ENCODE data around the gene STK11.
A peak's percentile ranks its signal among the peaks of the same experiment; 100 is the strongest.

STK11 gene

GRCh38 chr19:1274081-1274851 is 68.7 kb downstream of the STK11 start:
- Histone ChIP-seq H3K27me3 (ENCODE audit: insufficient read depth, low read length) (no peaks in the 10 kb centered on the region), H2AFZ (ENCODE audit: insufficient read depth, low read length, poor library complexity) (no peak overlapping the region), H2BK12ac (ENCODE audit: low read length) (no peak overlapping the region), H3K14ac (ENCODE audit: low read length) (no peak overlapping the region), H3K18ac (ENCODE audit: low read length) (no peak overlapping the region), H2AK5ac (ENCODE audit: low read length) (no peak overlapping the region), H3K79me2 (ENCODE audit: control insufficient read depth, insufficient read depth, low read length, poor library complexity) (peaks cover 22% of the 10 kb centered on the region), H2BK120ac (ENCODE audit: insufficient read depth, low read length, poor library complexity) (no peak overlapping the region), H3K27ac (ENCODE audit: low read depth, low read length) (peak overlapping the region; percentile 88), H4K12ac (ENCODE audit: low read depth, low read length) (peak overlapping the region; percentile 92), H3K4me1 (ENCODE audit: control insufficient read depth in 1 of 2, insufficient read depth in 2 of 2, low read length in 2 of 2) (peaks cover 23 to 26% of the 10 kb centered on the region in 2 experiments), H3K9ac (ENCODE audit: low read length) (no peak overlapping the region), H3K4me2 (ENCODE audit: low read length) (peak overlapping the region; percentile 85), H4K91ac (ENCODE audit: low read depth, low read length) (peak overlapping the region; percentile 90), H3K79me1 (ENCODE audit: low read length) (peaks cover 20% of the 10 kb centered on the region), H3K4me3 (ENCODE audit: low read depth, low read length) (no peak overlapping the region), H3K9me3 (ENCODE audit: insufficient read depth, low read depth, low read length) (no peaks in the 10 kb centered on the region), H3K36me3 (ENCODE audit: control insufficient read depth in 1 of 2, insufficient read depth in 2 of 2, low read length in 2 of 2) (peaks cover 49 to 51% of the 10 kb centered on the region in 2 experiments), H4K8ac (ENCODE audit: low read depth, low read length) (peak overlapping the region; percentile 16), H3K23ac (ENCODE audit: low read length) (no peak overlapping the region), H3K4ac (ENCODE audit: low read depth, low read length) (peak overlapping the region; percentile 23), H2BK5ac (ENCODE audit: low read depth, low read length, poor library complexity) (no peak overlapping the region)
- no CpG with 5 or more reads among the region's 46 CpGs for WGBS (ENCODE audit: extremely low coverage, insufficient coverage, insufficient read length)
- DNase-seq: peak; percentile 75 to 81

DNA sequence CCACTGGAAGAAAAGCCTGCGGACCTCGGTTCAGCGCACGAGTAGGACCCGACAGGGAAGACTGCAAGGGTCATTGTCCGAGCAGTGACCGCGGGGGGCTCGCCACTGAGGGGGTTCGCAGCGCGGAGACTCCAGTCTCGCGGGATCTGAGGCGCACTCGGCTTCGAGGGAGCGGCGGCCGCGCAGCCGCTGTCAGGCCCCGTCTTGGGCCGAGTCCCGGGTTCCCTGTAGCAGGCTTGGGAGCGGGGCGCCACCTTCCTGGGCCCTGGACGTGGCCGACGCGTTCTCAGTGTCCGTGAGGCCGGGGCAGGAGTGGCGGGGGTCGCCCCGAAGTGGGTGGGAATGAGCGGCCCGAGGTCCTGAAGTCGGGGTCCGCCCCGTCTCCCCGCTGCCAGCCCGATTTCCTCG is 69.3 kb downstream of the STK11 start:
- Histone ChIP-seq H2AK5ac (ENCODE audit: low read length) (peak overlapping the region; percentile 81), H3K27ac (ENCODE audit: low read depth, low read length) (peak overlapping the region; percentile 88), H3K9me3 (ENCODE audit: insufficient read depth, low read depth, low read length) (no peaks in the 10 kb centered on the region), H3K4ac (ENCODE audit: low read depth, low read length) (peak overlapping the region; percentile 82), H2BK120ac (ENCODE audit: insufficient read depth, low read length, poor library complexity) (peak overlapping the region; percentile 54), H4K8ac (ENCODE audit: low read depth, low read length) (peak overlapping the region; percentile 95), H3K27me3 (ENCODE audit: insufficient read depth, low read length) (no peaks in the 10 kb centered on the region), H3K79me2 (ENCODE audit: control insufficient read depth, insufficient read depth, low read length, poor library complexity) (peaks cover 16% of the 10 kb centered on the region), H3K79me1 (ENCODE audit: low read length) (peaks cover 15% of the 10 kb centered on the region), H3K9ac (ENCODE audit: low read length) (peak overlapping the region; percentile 88), H3K23ac (ENCODE audit: low read length) (no peak overlapping the region), H3K4me3 (ENCODE audit: low read depth, low read length) (peak overlapping the region; percentile 69), H3K36me3 (ENCODE audit: control insufficient read depth in 1 of 2, insufficient read depth in 2 of 2, low read length in 2 of 2) (peaks cover 52 to 53% of the 10 kb centered on the region in 2 experiments), H2BK5ac (ENCODE audit: low read depth, low read length, poor library complexity) (peak overlapping the region; percentile 74), H3K4me2 (ENCODE audit: low read length) (peak overlapping the region; percentile 85), H2AFZ (ENCODE audit: insufficient read depth, low read length, poor library complexity) (peak overlapping the region; percentile 58), H4K12ac (ENCODE audit: low read depth, low read length) (peak overlapping the region; percentile 92), H2BK12ac (ENCODE audit: low read length) (no peak overlapping the region), H3K14ac (ENCODE audit: low read length) (peak overlapping the region; percentile 77), H3K4me1 (ENCODE audit: control insufficient read depth in 1 of 2, insufficient read depth in 2 of 2, low read length in 2 of 2) (peaks cover 22 to 26% of the 10 kb centered on the region in 2 experiments), H4K91ac (ENCODE audit: low read depth, low read length) (peak overlapping the region; percentile 90), H3K18ac (ENCODE audit: low read length) (peak overlapping the region; percentile 77)
- no peak for DNase-seq
- no CpG with 5 or more reads among the region's 44 CpGs for WGBS (ENCODE audit: extremely low coverage, insufficient coverage, insufficient read length)

DNA sequence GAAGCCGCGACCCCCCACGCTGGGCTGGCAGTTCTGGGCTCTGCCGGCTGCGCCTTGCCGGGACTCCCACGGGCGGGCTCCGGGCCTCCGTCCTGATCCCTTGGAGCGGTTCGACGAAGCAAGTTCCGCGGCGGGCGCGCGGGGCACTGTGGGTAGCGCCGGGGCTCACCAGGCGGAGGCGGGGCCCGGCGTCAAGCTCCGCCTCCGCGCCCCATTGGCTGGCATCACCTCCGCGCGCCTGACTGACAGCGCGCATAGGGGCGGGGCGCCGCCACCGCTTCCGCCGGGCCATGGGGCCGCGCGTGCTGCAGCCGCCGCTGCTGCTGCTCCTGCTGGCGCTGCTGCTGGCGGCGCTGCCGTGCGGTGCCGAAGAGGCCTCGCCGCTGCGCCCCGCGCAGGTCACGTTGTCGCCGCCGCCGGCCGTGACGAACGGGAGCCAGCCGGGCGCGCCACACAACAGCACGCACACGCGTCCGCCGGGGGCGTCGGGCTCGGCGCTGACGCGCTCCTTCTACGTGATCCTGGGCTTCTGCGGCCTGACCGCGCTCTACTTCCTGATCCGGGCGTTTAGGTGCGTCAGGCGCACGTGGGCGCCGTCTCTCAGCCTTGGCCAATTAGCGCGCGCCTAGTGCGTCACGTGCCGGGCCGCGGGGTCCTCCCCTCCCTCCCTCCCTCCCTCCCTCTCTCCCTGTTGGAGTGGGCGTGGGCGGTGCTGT is 69.8 kb downstream of the STK11 start, which contains the start of gene FAM174C:
Gene FAM174C (plus strand): TSS at position 271 of the 716 bp plus-strand sequence. CDS start 20 bp downstream, at position 291.
- peak within 1 kb of the TSS; percentile 97 for H3K18ac ChIP-seq (ENCODE audit: low read length)
- no peak within 1 kb of the TSS for H3K23ac ChIP-seq (ENCODE audit: low read length)
- no CpG with 5 or more reads among the region's 98 CpGs for WGBS (ENCODE audit: extremely low coverage, insufficient coverage, insufficient read length)
- peak within 1 kb of the TSS; percentile 94 for H2AFZ ChIP-seq (ENCODE audit: insufficient read depth, low read length, poor library complexity)
- peaks cover 52 to 53% of the 10 kb centered on the region in 2 experiments for H3K36me3 ChIP-seq (ENCODE audit: control insufficient read depth in 1 of 2, insufficient read depth in 2 of 2, low read length in 2 of 2)
- peak within 1 kb of the TSS; percentile 85 for H3K4ac ChIP-seq (ENCODE audit: low read depth, low read length)
- peak within 1 kb of the TSS; percentile 96 for H2AK5ac ChIP-seq (ENCODE audit: low read length)
- H3K4me2 ChIP-seq (ENCODE audit: low read length): peak within 1 kb of the TSS; percentile 85
- H4K91ac ChIP-seq (ENCODE audit: low read depth, low read length): peak within 1 kb of the TSS; percentile 99
- DNase-seq: peak; percentile 97 to 98
- H3K4me3 ChIP-seq (ENCODE audit: low read depth, low read length): peak within 1 kb of the TSS; percentile 96
- peak within 1 kb of the TSS; percentile 96 for H2BK120ac ChIP-seq (ENCODE audit: insufficient read depth, low read length, poor library complexity)
- peak within 1 kb of the TSS; percentile 10 for H2BK12ac ChIP-seq (ENCODE audit: low read length)
- peak within 1 kb of the TSS; percentile 98 for H3K9ac ChIP-seq (ENCODE audit: low read length)
- H3K14ac ChIP-seq (ENCODE audit: low read length): peak within 1 kb of the TSS; percentile 99
- H3K79me1 ChIP-seq (ENCODE audit: low read length): peaks cover 12% of the 10 kb centered on the region
- H4K12ac ChIP-seq (ENCODE audit: low read depth, low read length): peak within 1 kb of the TSS; percentile 94
- no peaks in the 10 kb centered on the region for H3K27me3 ChIP-seq (ENCODE audit: insufficient read depth, low read length)
- H3K9me3 ChIP-seq (ENCODE audit: insufficient read depth, low read depth, low read length): no peaks in the 10 kb centered on the region
- peak within 1 kb of the TSS; percentile 96 for H2BK5ac ChIP-seq (ENCODE audit: low read depth, low read length, poor library complexity)
- peaks cover 12% of the 10 kb centered on the region for H3K79me2 ChIP-seq (ENCODE audit: control insufficient read depth, insufficient read depth, low read length, poor library complexity)
- H3K4me1 ChIP-seq (ENCODE audit: control insufficient read depth in 1 of 2, insufficient read depth in 2 of 2, low read length in 2 of 2): peaks cover 17 to 22% of the 10 kb centered on the region in 2 experiments
- peak within 1 kb of the TSS; percentile 98 for H4K8ac ChIP-seq (ENCODE audit: low read depth, low read length)
- H3K27ac ChIP-seq (ENCODE audit: low read depth, low read length): peak within 1 kb of the TSS; percentile 100

- Histone ChIP-seq H4K91ac (ENCODE audit: low read depth, low read length) (peak overlapping the region; percentile 88), H3K18ac (ENCODE audit: low read length) (peak overlapping the region; percentile 81), H2BK5ac (ENCODE audit: low read depth, low read length, poor library complexity) (peak overlapping the region; percentile 81), H3K27me3 (ENCODE audit: insufficient read depth, low read length) (no peaks in the 10 kb centered on the region), H3K14ac (ENCODE audit: low read length) (peak overlapping the region; percentile 94), H3K4ac (ENCODE audit: low read depth, low read length) (peak overlapping the region; percentile 81), H3K4me1 (ENCODE audit: control insufficient read depth in 1 of 2, insufficient read depth in 2 of 2, low read length in 2 of 2) (peaks cover 17 to 18% of the 10 kb centered on the region in 2 experiments), H2AFZ (ENCODE audit: insufficient read depth, low read length, poor library complexity) (peak overlapping the region; percentile 79), H3K9me3 (ENCODE audit: insufficient read depth, low read depth, low read length) (no peaks in the 10 kb centered on the region), H3K9ac (ENCODE audit: low read length) (peak overlapping the region; percentile 90), H4K8ac (ENCODE audit: low read depth, low read length) (peak overlapping the region; percentile 80), H3K27ac (ENCODE audit: low read depth, low read length) (peak overlapping the region; percentile 75), H3K4me3 (ENCODE audit: low read depth, low read length) (peak overlapping the region; percentile 79), H3K36me3 (ENCODE audit: control insufficient read depth in 1 of 2, insufficient read depth in 2 of 2, low read length in 2 of 2) (peaks cover 48% of the 10 kb centered on the region in 2 experiments), H3K79me1 (ENCODE audit: low read length) (peaks cover 12% of the 10 kb centered on the region), H4K12ac (ENCODE audit: low read depth, low read length) (peak overlapping the region; percentile 60), H3K4me2 (ENCODE audit: low read length) (peak overlapping the region; percentile 82), H2AK5ac (ENCODE audit: low read length) (peak overlapping the region; percentile 88), H3K23ac (ENCODE audit: low read length) (no peak overlapping the region), H2BK120ac (ENCODE audit: insufficient read depth, low read length, poor library complexity) (peak overlapping the region; percentile 55), H2BK12ac (ENCODE audit: low read length) (peak overlapping the region; percentile 10), H3K79me2 (ENCODE audit: control insufficient read depth, insufficient read depth, low read length, poor library complexity) (peaks cover 12% of the 10 kb centered on the region)
- no CpG with 5 or more reads among the region's 43 CpGs for WGBS (ENCODE audit: extremely low coverage, insufficient coverage, insufficient read length)
- DNase-seq: no peak
Measured at GRCh38 chr19:1275976-1276627, 70.5 kb downstream of the STK11 start.

Data from trophoblast cell (in vitro differentiated cells and primary cell).